ENCODE data around the gene NCLN.

DNA sequence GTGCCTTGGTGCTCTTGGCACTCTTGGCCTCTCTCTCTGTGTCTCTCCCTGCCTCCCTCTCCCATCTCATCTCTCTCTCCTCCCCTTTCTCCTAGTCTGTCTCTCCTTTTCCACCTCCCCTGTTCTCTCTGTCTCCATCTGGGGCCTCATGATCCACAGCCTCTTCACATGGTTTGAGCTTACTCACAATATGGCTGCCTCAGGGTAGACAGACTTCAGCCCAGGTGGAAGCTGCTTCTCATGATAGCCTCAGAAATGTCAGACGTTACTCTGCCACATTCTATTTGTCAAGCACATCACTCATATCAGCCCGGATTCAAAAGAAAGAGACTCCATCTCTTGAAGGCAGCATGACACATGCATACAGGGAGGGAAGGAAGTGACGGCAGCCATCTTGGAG is 25.5 kb upstream of the NCLN start:
- TF ChIP-seq, protein P1, sequence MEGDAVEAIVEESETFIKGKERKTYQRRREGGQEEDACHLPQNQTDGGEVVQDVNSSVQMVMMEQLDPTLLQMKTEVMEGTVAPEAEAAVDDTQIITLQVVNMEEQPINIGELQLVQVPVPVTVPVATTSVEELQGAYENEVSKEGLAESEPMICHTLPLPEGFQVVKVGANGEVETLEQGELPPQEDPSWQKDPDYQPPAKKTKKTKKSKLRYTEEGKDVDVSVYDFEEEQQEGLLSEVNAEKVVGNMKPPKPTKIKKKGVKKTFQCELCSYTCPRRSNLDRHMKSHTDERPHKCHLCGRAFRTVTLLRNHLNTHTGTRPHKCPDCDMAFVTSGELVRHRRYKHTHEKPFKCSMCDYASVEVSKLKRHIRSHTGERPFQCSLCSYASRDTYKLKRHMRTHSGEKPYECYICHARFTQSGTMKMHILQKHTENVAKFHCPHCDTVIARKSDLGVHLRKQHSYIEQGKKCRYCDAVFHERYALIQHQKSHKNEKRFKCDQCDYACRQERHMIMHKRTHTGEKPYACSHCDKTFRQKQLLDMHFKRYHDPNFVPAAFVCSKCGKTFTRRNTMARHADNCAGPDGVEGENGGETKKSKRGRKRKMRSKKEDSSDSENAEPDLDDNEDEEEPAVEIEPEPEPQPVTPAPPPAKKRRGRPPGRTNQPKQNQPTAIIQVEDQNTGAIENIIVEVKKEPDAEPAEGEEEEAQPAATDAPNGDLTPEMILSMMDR (IDR thresholded peaks at IDR 0.05; ENCODE audit: insufficient read depth, low read length) = no peak
- TF ChIP-seq, protein P2, sequence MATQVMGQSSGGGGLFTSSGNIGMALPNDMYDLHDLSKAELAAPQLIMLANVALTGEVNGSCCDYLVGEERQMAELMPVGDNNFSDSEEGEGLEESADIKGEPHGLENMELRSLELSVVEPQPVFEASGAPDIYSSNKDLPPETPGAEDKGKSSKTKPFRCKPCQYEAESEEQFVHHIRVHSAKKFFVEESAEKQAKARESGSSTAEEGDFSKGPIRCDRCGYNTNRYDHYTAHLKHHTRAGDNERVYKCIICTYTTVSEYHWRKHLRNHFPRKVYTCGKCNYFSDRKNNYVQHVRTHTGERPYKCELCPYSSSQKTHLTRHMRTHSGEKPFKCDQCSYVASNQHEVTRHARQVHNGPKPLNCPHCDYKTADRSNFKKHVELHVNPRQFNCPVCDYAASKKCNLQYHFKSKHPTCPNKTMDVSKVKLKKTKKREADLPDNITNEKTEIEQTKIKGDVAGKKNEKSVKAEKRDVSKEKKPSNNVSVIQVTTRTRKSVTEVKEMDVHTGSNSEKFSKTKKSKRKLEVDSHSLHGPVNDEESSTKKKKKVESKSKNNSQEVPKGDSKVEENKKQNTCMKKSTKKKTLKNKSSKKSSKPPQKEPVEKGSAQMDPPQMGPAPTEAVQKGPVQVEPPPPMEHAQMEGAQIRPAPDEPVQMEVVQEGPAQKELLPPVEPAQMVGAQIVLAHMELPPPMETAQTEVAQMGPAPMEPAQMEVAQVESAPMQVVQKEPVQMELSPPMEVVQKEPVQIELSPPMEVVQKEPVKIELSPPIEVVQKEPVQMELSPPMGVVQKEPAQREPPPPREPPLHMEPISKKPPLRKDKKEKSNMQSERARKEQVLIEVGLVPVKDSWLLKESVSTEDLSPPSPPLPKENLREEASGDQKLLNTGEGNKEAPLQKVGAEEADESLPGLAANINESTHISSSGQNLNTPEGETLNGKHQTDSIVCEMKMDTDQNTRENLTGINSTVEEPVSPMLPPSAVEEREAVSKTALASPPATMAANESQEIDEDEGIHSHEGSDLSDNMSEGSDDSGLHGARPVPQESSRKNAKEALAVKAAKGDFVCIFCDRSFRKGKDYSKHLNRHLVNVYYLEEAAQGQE (IDR thresholded peaks at IDR 0.05; ENCODE audit: insufficient replicate concordance, low read depth) = no peak
- no peak for TF ChIP-seq GABPA (IDR thresholded peaks at IDR 0.05; ENCODE audit: low read depth)

Data from HL-60 (cell line).